Adrenal gland (tissue), 12 donors: ENCODE data around the gene HAUS3. TPM values are rescaled to one million over a fixed set of nuclear protein-coding genes. Genes with fewer than 3 reads are reported as not detected.

Experiments
- DNase-seq, 7 donors: peaks; one replicate each; pipeline ENCODE4 v3.0.0-alpha.2; 2019 to 2020
- H3K27ac ChIP-seq, 5 donors: fragments of 200-600 bp; sonication (generic) in 4 of 5; 1 replicate in 3 of 5; 2 replicates in 2 of 5; pipeline versions ENCODE4 v1.5.1 to v1.8.0; 2016 to 2020; ENCODE audit warnings: mild to moderate bottlenecking in 1 of 5
- H3K27me3 ChIP-seq: fragments of 200-600 bp; 2 replicates; pipeline ENCODE4 v1.8.0; 2021
- H3K36me3 ChIP-seq, 2 donors: fragments of 200-600 bp; replicated peaks in 1 of 2; 1 replicate in 1 of 2; 2 replicates in 1 of 2; pipeline versions ENCODE4 v1.5.1 to v1.8.0; 2018 to 2022
- H3K4me1 ChIP-seq, 2 donors: fragments of 200-600 bp; replicated peaks in 1 of 2; 1 replicate in 1 of 2; 2 replicates in 1 of 2; pipeline versions ENCODE4 v1.5.1 to v1.8.0; 2018 to 2021
- H3K4me3 ChIP-seq, 4 donors: fragments of 200-600 bp; sonication (generic) in 3 of 4; one replicate each; pipeline ENCODE4 v1.5.1; 2016 to 2018
- H3K9me3 ChIP-seq, 3 donors: fragments of 200-600 bp; sonication (generic) in 1 of 3; replicated peaks in 1 of 3; 1 replicate in 2 of 3; 2 replicates in 1 of 3; pipeline versions ENCODE4 v1.5.1 to v1.8.0; 2016 to 2021
- CTCF ChIP-seq, 6 experiments: fragments of 450-650 bp in 4 of 6; fragments of 200-600 bp in 2 of 6; sonication (generic) in 1 of 6; IDR thresholded peaks; 1 replicate in 5 of 6; 2 replicates in 1 of 6; pipeline versions ENCODE4 v1.5.1 to v1.8.0; 2016 to 2021; ENCODE audit warnings: antibody characterized with exemption in 6 of 6, mild to moderate bottlenecking in 2 of 6, moderate library complexity in 1 of 6
- POLR2A ChIP-seq, 2 donors: fragments of 450-650 bp; IDR thresholded peaks; one replicate each; pipeline ENCODE4 v1.6.1; 2017; ENCODE audit warnings: antibody characterized with exemption in 2 of 2, mild to moderate bottlenecking in 2 of 2, moderate library complexity in 1 of 2
- WGBS, 4 donors: extraction: QIAGEN DNeasy Blood & Tissue Kit in 2 of 4; methylation state at CpG; one replicate each; pipeline versions ENCODE4 v1.1.5 to v1.1.7; 2013 to 2017; 5-methylcytosine and 5-hydroxymethylcytosine counted together
- intact Hi-C, 2 donors: fragments of 100-400 bp; cut with DNase I; formaldehyde crosslinking; loops; one replicate each; pipeline versions ENCODE4 v1.14.1 to v1.15.0; 2022 to 2023
- polyA plus RNA-seq, 3 donors: library from polyadenylated mRNA; stranded (reverse); fragments of 200-250 nt in 2 of 3; fragments of 350-450 nt in 1 of 3; fragmentation: Illumina TruSeq in 1 of 3; extraction: RNeasy Lipid Tissue Mini Kit (QIAGEN cat#74804) in 1 of 3; gene quantifications; one replicate each; pipeline ENCODE4 v1.2.3, GENCODE V29; 2013 to 2014
- small RNA-seq, 2 donors: library from RNA; depleted of rRNA; stranded (forward); fragments of <200 nt; gene quantifications; one replicate each; pipeline ENCODE3, GENCODE V24; 2016
- total RNA-seq, 9 donors: library from RNA; depleted of rRNA in 4 of 9; stranded (reverse); fragments of >200 nt in 4 of 9; fragments of 120-200 nt in 1 of 9; fragmentation: NEBNext Ultra II Directional in 1 of 9; extraction: Animal tissue kit (Norgen Biotek cat#: 25700) in 1 of 9; gene quantifications; one replicate each; pipeline versions ENCODE4 v1.1.0 to v1.2.4, GENCODE V29; 2013 to 2023
- donor health status: healthy with polysubstance abuse.
- donor health status: Bipolar disorder and iron deficiency.
- donor health status: DM: yes; HTN: yes; CAD: no.
- donor health status: DM: no; HTN: no; CAD: no.
- donor health status: DM: no; HTN: no; CAD: no.
- donor health status: DM: yes; HTN: yes; CAD: no.

Gene HAUS3
- total and polyA plus RNA-seq, 12 donors = 8.3 to 19.1 (median 13.1) TPM

DNA sequence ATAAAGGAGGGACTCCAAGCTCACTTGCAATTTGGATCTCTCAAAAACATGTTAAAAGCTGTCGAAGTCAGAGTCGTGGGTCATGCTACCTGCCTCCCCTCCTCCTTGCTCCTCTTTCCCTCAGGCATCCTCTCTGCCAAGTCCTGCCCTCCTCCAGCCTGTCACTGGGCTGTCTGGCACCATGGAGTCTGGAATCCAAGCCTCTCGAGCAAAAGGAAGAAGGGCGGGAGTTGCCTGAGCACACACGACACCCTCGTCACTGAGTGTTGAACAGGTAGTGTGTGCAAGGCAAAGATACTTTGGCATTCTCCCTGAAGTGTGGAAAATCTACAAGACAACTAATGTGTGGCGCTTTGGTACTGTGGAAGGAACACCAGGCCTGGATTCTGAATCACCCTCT is 62.2 kb downstream of the HAUS3 start:
- Histone ChIP-seq H3K4me1 (no peaks in the 10 kb centered on the region), H3K27ac (no peak overlapping the region), H3K9me3 (no peaks in the 10 kb centered on the region), H3K27me3 (no peaks in the 10 kb centered on the region), H3K36me3 (no peaks in the 10 kb centered on the region), H3K4me3 (no peak overlapping the region)
- intact Hi-C loops = no loop called here
- DNase-seq = no peak
- no peak for TF ChIP-seq CTCF (IDR thresholded peaks at IDR 0.05)
- no peak for TF ChIP-seq POLR2A (IDR thresholded peaks at IDR 0.05)
- 83 to 94% (median 91%) methylated on average over 7 of the region's 7 CpGs for WGBS, 4 donors

DNA sequence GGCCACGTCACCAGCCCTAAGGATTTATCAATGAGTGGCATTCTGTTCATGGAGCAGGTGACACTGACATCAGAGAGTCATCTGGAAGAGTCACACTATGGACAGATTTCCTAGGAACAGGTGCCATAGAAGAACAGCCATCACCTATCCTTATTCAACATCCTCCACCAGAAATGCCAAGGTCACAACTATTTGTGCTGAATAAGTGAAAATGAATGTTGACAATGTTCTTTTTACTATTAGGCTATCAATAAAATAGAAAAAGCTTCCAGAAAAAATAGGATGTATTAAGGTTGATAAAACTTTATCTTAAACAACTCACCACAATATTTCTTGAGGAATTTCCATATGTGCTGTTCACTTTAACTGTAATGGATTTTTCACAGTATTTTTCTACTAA is 62.9 kb downstream of the HAUS3 start:
- H3K36me3 ChIP-seq = no peaks in the 10 kb centered on the region
- 83 to 100% (median 97%) methylated on average over 1 of the region's 1 CpG for WGBS, 4 donors
- intact Hi-C loops = no loop called here
- H3K9me3 ChIP-seq = no peaks in the 10 kb centered on the region
- no peak overlapping the region for H3K4me3 ChIP-seq
- no peak overlapping the region for H3K27ac ChIP-seq
- TF ChIP-seq POLR2A (IDR thresholded peaks at IDR 0.05) (no peak), CTCF (IDR thresholded peaks at IDR 0.05) (no peak)
- H3K4me1 ChIP-seq = no peaks in the 10 kb centered on the region
- DNase-seq = no peak
- H3K27me3 ChIP-seq = no peaks in the 10 kb centered on the region

Small RNAs within 50 kb of the gene (small RNA-seq; reads per million reads assigned to genes)
- gene COX6B1P5 = 0 reads per million in 2 donors

Other genes with a start within 250 kb of the HAUS3 start
- gene NELFA, start 233.1 kb downstream of the HAUS3 start, total RNA-seq = 10 to 100 TPM; 13.5 to 50.3 (median 23.8) TPM
- gene NELFA, start 233.1 kb downstream of the HAUS3 start, polyA plus RNA-seq = 10 to 100 TPM in 2 of 3 donors, 1 to 10 TPM in 1; 8.5 to 55.2 (median 34.0) TPM
- gene NAT8L, start 182.8 kb downstream of the HAUS3 start, total RNA-seq = 1 to 10 TPM in 2 of 9 donors, under 1 TPM in 7; 0.18 to 1.6 (median 0.52) TPM
- gene NAT8L, start 182.8 kb downstream of the HAUS3 start, polyA plus RNA-seq = 1 to 10 TPM in 1 of 3 donors, under 1 TPM in 2; 0.18 to 1.3 (median 0.40) TPM
- 1 to 10 TPM in 8 of 9 donors, under 1 TPM in 1; 0.69 to 5.7 (median 2.9) TPM for gene POLN, start within 50 bp of the HAUS3 start, total RNA-seq
- 10 to 100 TPM in 1 of 3 donors, 1 to 10 TPM in 2; 1.3 to 10.6 (median 6.3) TPM for gene POLN, start within 50 bp of the HAUS3 start, polyA plus RNA-seq
- gene MXD4, start 20.0 kb upstream of the HAUS3 start, total RNA-seq = 100 to 1,000 TPM in 4 of 9 donors, 10 to 100 TPM in 5; 24.2 to 133 (median 96.6) TPM
- gene MXD4, start 20.0 kb upstream of the HAUS3 start, polyA plus RNA-seq = 100 to 1,000 TPM in 1 of 3 donors, 10 to 100 TPM in 2; 13.9 to 245 (median 61.6) TPM
- 10 to 100 TPM in 8 of 9 donors, 1 to 10 TPM in 1; 8.5 to 23.5 (median 15.3) TPM for gene ZFYVE28, start 176.5 kb upstream of the HAUS3 start, total RNA-seq
- gene ZFYVE28, start 176.5 kb upstream of the HAUS3 start, polyA plus RNA-seq = 10 to 100 TPM in 2 of 3 donors, 1 to 10 TPM in 1; 4.3 to 24.6 (median 20.0) TPM
- 1 to 10 TPM in 8 of 9 donors, under 1 TPM in 1; 0.18 to 5.0 (median 3.1) TPM for gene CFAP99, start 176.8 kb upstream of the HAUS3 start, total RNA-seq
- gene CFAP99, start 176.8 kb upstream of the HAUS3 start, polyA plus RNA-seq = 1 to 10 TPM; 2.1 to 3.8 (median 3.3) TPM
- 10 to 100 TPM; 40.7 to 78.6 (median 50.2) TPM for gene RNF4, start 227.0 kb upstream of the HAUS3 start, total RNA-seq
- 10 to 100 TPM; 14.5 to 84.1 (median 18.7) TPM for gene RNF4, start 227.0 kb upstream of the HAUS3 start, polyA plus RNA-seq